ENCODE measurements around the gene SLC2A6.
A peak's percentile ranks its signal among the peaks of the same experiment; 100 is the strongest.

Gene SLC2A6

GRCh38 chr9:133516256-133516960 is 37.5 kb upstream of the SLC2A6 start:
- CTCF ChIA-PET, result no interaction called here
- DNase-seq (ENCODE audit: low spot score), result no peak

DNA sequence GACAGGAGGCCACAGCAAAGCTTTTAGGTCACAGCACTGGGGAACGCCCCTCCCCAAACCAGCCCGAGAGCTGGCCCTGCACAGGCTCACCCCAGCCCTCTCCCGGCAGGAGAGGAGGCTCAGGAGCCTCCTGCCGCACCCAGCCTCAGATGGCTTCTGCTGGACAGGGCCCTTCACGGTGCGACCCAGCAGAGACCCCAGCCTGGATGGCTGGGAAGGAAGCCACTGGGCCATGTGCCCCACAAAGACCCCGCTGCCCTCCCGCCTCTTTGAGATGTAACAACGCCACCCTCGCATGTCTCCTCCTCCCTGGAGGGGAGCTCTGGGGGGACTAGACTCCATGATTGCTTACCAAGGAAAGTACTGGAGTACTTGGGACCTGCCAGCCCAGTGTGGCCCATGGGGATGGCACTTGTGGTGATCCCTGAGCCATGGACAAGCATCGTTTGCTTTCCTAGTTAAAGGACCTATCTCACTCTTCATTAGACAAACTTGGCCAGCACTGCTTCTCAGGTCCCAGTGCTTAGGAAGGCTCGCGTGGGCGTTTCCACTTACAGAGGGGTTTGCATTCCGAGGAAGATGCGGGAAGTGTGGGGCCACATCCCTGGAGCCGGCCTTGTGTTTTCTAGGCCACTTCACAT is 36.8 kb upstream of the SLC2A6 start:
- no peak overlapping the region for H3K27ac ChIP-seq
- TF ChIP-seq CTCF (conservative IDR thresholded peaks at IDR 0.05; ENCODE audit: low read depth), result no peak
- ChIA-PET POLR2A (ENCODE audit: low non-redundant PET) (no interaction called here), CTCF (interaction anchor here (0.6 kb wide), 1 partner anchor 46 kb away, joined by 3 read pairs; no protein-coding TSS in a partner anchor)
- no peak for DNase-seq (ENCODE audit: low spot score)

More at GRCh38 chr9:133516256-133516960, 37.5 kb upstream of the SLC2A6 start:
- no peak overlapping the region for H3K27ac ChIP-seq
- POLR2A ChIA-PET (ENCODE audit: low non-redundant PET), result no interaction called here
- TF ChIP-seq CTCF (conservative IDR thresholded peaks at IDR 0.05; ENCODE audit: low read depth), result no peak

GRCh38 chr9:133515240-133515610 is 36.3 kb upstream of the SLC2A6 start:
- no peak for TF ChIP-seq CTCF (conservative IDR thresholded peaks at IDR 0.05; ENCODE audit: low read depth)
- ChIA-PET POLR2A (ENCODE audit: low non-redundant PET) (no interaction called here), CTCF (interaction anchor here (0.6 kb wide), 1 partner anchor 46 kb away, joined by 3 read pairs; no protein-coding TSS in a partner anchor)
- DNase-seq (ENCODE audit: low spot score), result no peak
- peak overlapping the region; percentile 54; the same call in 1 of the 2 replicates for H3K27ac ChIP-seq

- TF ChIP-seq CTCF (conservative IDR thresholded peaks at IDR 0.05; ENCODE audit: low read depth), result no peak
- peak overlapping the region; percentile 54 for H3K27ac ChIP-seq
- DNase-seq (ENCODE audit: low spot score), result no peak
- POLR2A ChIA-PET (ENCODE audit: low non-redundant PET), result no interaction called here
- CTCF ChIA-PET, result no interaction called here
Observed at GRCh38 chr9:133514460-133515239, 35.8 kb upstream of the SLC2A6 start.

DNA sequence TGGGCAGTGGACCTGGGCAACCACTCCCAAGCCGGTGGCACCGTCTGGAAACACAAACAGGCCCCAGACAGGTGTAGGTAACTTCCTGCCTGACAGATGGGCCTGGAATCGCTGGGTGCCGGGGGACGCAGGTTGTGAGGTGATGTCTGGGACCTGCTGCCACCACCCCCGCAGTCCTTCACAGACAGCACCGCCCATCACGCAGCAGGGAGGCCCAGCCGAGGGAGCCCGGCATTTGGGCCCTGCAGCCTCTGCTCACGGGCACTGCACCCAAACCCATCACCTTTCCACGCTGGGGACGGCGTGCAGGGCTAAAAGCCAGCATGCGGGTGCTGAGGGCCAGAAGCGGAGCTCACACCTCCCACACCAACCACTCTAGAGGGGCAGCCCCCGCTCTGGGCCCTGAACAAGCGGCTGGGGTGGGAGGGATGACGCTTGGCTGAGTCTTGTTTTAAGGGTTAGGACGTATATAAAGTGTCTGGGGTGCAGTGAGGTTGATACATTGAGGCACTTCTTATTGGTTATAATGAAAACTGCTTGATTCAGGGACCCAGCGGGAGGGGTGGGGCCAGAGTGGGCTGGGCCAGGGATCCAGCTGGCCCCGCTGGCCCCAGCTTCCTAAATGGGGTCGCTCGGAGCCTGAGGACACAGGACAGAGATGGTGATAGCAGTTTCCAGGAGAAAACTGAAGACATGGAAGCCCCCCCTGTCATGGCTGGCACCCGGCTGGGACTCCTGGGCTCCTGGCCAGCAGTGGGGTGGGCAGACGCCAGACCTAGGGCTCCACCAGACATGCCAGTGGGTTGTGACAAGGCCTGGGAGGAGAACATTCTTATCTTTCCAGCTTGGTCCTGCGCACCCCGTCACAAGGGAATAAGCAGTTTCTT is 34.6 kb upstream of the SLC2A6 start:
- peak overlapping the region; percentile 49 for H3K27ac ChIP-seq
- TF ChIP-seq CTCF (conservative IDR thresholded peaks at IDR 0.05; ENCODE audit: low read depth), result no peak
- POLR2A ChIA-PET (ENCODE audit: low non-redundant PET), result no interaction called here
- CTCF ChIA-PET, result no interaction called here
- DNase-seq (ENCODE audit: low spot score), result no peak

All from RWPE1 (cell line).